ENCODE measurements around the gene SCFD2. TPM values are rescaled to one million over a fixed set of nuclear protein-coding genes. Genes with fewer than 3 reads are reported as not detected.

Gene SCFD2
- total and polyA plus RNA-seq, 7 donors = 5.8 to 13.3 (median 11.2) TPM

DNA sequence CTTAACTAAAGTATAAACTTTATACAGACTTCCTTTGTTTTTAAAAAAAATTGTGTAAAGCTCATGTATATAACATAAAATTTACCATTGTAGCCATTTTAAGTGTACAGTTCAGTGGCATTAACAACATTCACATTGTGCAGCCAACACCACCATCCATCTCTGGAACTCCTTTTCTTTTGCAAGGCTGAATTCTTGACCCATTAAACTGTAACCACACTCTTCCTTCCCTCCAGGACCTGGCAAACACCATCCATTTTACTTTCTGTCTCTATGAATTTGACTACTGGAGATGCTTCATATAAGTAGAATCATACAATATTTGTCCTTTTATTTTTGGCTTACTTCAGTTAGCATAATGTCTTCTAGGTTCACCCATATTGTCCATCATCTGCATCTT is 399.1 kb downstream of the SCFD2 start:
- Histone ChIP-seq H3K27me3 (ENCODE audit: insufficient read depth in 3 of 3, low read length in 2 of 3) (no peaks in the 10 kb centered on the region), H3K9me3 (no peaks in the 10 kb centered on the region), H3K4me1 (no peaks in the 10 kb centered on the region), H3K36me3 (ENCODE audit: insufficient read depth in 1 of 2, low read depth in 1 of 2) (no peaks in the 10 kb centered on the region), H3K27ac (no peak overlapping the region), H3K4me3 (no peak overlapping the region)
- no peak for DNase-seq
- intact Hi-C loops (cut with DNase I) = no loop called here
- TF ChIP-seq, protein P1, sequence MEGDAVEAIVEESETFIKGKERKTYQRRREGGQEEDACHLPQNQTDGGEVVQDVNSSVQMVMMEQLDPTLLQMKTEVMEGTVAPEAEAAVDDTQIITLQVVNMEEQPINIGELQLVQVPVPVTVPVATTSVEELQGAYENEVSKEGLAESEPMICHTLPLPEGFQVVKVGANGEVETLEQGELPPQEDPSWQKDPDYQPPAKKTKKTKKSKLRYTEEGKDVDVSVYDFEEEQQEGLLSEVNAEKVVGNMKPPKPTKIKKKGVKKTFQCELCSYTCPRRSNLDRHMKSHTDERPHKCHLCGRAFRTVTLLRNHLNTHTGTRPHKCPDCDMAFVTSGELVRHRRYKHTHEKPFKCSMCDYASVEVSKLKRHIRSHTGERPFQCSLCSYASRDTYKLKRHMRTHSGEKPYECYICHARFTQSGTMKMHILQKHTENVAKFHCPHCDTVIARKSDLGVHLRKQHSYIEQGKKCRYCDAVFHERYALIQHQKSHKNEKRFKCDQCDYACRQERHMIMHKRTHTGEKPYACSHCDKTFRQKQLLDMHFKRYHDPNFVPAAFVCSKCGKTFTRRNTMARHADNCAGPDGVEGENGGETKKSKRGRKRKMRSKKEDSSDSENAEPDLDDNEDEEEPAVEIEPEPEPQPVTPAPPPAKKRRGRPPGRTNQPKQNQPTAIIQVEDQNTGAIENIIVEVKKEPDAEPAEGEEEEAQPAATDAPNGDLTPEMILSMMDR (IDR thresholded peaks at IDR 0.05) = no peak
- ATAC-seq = no peak

DNA sequence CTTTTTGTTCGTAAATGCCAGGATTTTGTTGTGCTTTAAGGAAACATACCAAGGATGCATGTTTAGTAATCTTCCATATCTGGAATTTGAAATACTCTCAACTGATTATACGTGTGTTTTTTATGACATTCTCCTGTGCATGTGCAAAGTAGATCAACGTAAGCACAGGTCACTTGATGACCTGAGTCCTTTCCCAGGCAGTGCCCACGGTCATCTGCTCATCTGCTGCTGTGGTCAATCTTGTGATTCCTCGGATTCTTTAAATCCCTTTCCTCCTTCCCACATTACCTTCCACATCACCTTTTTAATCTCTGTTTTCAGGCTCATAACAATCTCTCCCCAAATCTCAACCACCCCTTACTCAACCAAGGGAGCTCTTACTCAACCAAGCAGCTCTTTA is 399.7 kb downstream of the SCFD2 start:
- no peak for ATAC-seq
- TF ChIP-seq, protein P1 (IDR thresholded peaks at IDR 0.05) = no peak
- no peaks in the 10 kb centered on the region for H3K27me3 ChIP-seq (ENCODE audit: insufficient read depth in 3 of 3, low read length in 2 of 3)
- intact Hi-C loops (cut with DNase I) = no loop called here
- no peak overlapping the region for H3K4me3 ChIP-seq
- WGBS, 3 donors = 92 to 95% (median 92%) methylated on average over 5 of the region's 5 CpGs
- no peak overlapping the region for H3K27ac ChIP-seq
- no peaks in the 10 kb centered on the region for H3K9me3 ChIP-seq
- H3K4me1 ChIP-seq = no peaks in the 10 kb centered on the region
- no peaks in the 10 kb centered on the region for H3K36me3 ChIP-seq (ENCODE audit: insufficient read depth in 1 of 2, low read depth in 1 of 2)
- no peak for DNase-seq

DNA sequence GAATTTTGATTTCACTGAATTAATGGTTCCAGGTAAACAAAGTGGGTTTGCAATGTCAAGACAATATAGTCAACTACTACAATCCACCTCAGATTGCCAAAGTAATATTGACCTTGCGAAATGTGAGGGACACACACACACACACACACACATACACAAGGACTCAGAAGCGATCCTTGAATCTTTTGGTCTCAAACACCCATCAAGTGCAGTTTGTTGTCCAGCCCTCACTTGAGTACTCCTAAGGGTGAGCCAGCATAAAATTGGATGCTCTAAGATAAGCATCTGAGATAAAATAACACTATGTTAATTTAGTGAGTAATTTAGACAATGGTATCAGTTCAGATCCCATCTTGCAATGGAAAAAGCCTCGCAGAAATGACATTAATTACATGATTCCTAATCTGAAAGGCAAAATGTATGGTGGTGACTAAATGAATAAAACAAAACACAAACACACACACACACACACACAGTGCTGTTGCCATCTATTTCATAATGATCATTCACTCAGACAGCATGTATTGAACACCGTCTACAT is 401.2 kb downstream of the SCFD2 start:
- no peaks in the 10 kb centered on the region for H3K36me3 ChIP-seq (ENCODE audit: insufficient read depth in 1 of 2, low read depth in 1 of 2)
- H3K4me1 ChIP-seq = no peaks in the 10 kb centered on the region
- intact Hi-C loops (cut with DNase I) = no loop called here
- H3K4me3 ChIP-seq = no peak overlapping the region
- H3K9me3 ChIP-seq = no peaks in the 10 kb centered on the region
- no peak for DNase-seq
- TF ChIP-seq, protein P1 (IDR thresholded peaks at IDR 0.05) = no peak
- no peak overlapping the region for H3K27ac ChIP-seq
- 94 to 98% (median 97%) methylated on average over 4 of the region's 4 CpGs for WGBS, 3 donors
- no peaks in the 10 kb centered on the region for H3K27me3 ChIP-seq (ENCODE audit: insufficient read depth in 3 of 3, low read length in 2 of 3)
- ATAC-seq = no peak

DNA sequence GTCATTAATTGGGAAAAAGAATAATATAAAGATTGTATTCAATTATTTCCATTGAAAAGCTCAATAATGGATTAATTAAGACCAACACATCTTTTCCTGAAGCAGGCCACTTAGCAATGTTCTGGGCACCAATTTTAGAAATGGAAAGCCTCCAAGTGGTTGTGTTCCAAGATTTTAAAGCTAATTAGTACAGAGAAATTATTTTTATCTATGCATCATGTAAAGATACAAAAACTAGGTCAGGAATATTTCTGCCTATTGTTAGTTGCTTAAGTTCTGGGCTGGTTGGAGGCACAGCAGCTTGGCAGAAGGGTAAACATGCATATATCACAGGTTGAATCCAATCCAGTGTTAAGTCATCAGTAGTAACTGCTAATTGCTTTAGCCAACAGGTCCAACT is 401.9 kb downstream of the SCFD2 start:
- ATAC-seq (no peak), DNase-seq (no peak)
- intact Hi-C loops (cut with DNase I) = no loop called here
- H3K4me3 ChIP-seq = no peak overlapping the region
- TF ChIP-seq, protein P1 (IDR thresholded peaks at IDR 0.05) = no peak
- no peaks in the 10 kb centered on the region for H3K9me3 ChIP-seq
- H3K36me3 ChIP-seq (ENCODE audit: insufficient read depth in 1 of 2, low read depth in 1 of 2) = no peaks in the 10 kb centered on the region
- H3K27me3 ChIP-seq (ENCODE audit: insufficient read depth in 3 of 3, low read length in 2 of 3) = no peaks in the 10 kb centered on the region
- H3K4me1 ChIP-seq = no peaks in the 10 kb centered on the region
- no peak overlapping the region for H3K27ac ChIP-seq

DNA sequence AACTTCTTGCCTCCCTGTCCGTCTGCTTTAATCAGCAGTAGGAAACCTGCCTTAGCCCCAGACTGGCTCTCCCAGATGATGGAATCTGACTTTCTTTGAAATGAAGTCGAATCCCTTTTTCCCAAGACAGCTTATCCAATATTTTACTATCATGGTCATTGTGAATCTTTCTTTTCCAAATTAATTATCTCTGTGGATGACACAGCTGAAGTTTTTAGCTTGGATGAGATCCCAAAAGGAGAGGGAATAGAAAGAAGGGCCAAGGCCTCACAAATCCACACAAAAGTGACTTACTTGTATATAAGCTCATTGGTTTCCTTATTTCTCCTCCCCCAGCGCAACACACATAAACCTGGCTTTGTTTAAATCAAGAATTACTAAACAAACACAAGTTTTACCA is 403.1 kb downstream of the SCFD2 start:
- Histone ChIP-seq H3K4me3 (no peak overlapping the region), H3K27me3 (ENCODE audit: insufficient read depth in 3 of 3, low read length in 2 of 3) (no peaks in the 10 kb centered on the region), H3K9me3 (no peaks in the 10 kb centered on the region), H3K27ac (no peak overlapping the region), H3K36me3 (ENCODE audit: insufficient read depth in 1 of 2, low read depth in 1 of 2) (no peaks in the 10 kb centered on the region), H3K4me1 (no peaks in the 10 kb centered on the region)
- intact Hi-C loops (cut with DNase I) = no loop called here
- DNase-seq = no peak
- TF ChIP-seq, protein P1 (IDR thresholded peaks at IDR 0.05) = no peak
- ATAC-seq = no peak
- WGBS, 3 donors = 74 to 82% (median 76%) methylated on average over 3 of the region's 3 CpGs
